ENCODE measurements around the gene ZFP91. TPM values are rescaled to one million over a fixed set of nuclear protein-coding genes. Genes with fewer than 3 reads are reported as not detected.

The ZFP91 gene
- total RNA-seq, 1 experiment from 2014 or later, result 20.5 TPM

DNA sequence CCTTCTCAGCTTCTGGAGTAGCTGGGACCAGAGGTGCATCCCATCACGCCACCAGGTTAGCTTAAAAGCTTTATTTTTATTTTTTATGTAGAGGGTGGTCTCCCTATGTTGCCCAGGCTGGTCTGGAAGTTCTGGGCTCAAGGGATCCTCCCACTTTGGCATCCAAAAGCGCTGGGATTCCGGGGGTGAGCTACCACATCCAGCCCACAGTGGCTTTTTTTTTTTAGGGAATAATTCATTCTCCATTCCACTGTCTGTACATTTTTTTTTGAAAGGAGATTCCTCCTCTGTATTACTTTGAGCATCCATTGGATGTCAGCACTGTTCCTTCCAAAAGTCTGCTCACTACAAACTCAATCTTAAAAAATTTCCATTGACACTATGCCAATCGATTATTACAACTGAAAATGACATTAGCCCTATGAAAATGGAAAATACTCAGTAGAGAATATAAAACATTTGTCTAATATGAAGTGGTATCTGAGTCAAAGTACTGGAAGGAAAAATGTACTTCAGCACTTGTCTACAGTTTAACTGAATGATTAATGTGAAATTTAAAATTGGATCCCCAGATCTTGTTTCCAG is 1.9 kb upstream of the ZFP91 start:
- DNase-seq, result no peak
- no peaks in the 10 kb centered on the region for H3K36me3 ChIP-seq (replicated peaks; ENCODE audit: control insufficient read depth, insufficient read depth, low read length)
- H3K27me3 ChIP-seq (ENCODE audit: control insufficient read depth, insufficient read depth, low read length), result no peaks in the 10 kb centered on the region
- H3K4me3 ChIP-seq (ENCODE audit: insufficient read depth, low read depth, low read length), result peak overlapping the region; percentile 92

DNA sequence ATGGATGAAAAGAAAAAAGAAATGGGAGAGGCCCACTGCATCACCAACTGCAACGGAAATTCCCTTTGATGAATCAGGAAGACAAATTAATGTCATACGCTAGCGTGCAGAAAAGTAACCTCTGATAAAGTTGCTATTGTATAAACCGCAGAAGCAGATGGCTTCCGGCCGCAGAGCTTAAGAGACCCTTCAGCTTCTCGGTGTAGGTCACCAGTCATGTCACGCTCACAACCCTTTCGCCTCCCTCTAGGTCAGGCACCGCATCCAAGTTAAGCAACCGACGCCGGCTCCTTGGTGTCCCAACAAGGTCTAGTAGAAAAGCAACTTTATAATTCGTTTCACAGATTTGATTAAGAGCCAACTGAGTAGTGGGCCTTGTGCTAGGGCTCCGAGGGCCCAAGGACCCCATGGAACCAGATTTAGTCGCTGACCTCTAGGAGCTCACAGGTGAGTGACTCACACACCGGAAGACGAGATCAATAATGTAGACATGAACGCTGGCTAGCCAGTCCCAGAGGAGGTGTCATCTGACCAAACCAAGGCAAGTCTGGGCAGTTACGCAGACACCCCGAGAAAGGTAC is 1.2 kb upstream of the ZFP91 start:
- peak overlapping the region; percentile 92 for H3K4me3 ChIP-seq (ENCODE audit: insufficient read depth, low read depth, low read length)
- DNase-seq, result no peak
- no peaks in the 10 kb centered on the region for H3K27me3 ChIP-seq (ENCODE audit: control insufficient read depth, insufficient read depth, low read length)
- H3K36me3 ChIP-seq (replicated peaks; ENCODE audit: control insufficient read depth, insufficient read depth, low read length), result no peaks in the 10 kb centered on the region

DNA sequence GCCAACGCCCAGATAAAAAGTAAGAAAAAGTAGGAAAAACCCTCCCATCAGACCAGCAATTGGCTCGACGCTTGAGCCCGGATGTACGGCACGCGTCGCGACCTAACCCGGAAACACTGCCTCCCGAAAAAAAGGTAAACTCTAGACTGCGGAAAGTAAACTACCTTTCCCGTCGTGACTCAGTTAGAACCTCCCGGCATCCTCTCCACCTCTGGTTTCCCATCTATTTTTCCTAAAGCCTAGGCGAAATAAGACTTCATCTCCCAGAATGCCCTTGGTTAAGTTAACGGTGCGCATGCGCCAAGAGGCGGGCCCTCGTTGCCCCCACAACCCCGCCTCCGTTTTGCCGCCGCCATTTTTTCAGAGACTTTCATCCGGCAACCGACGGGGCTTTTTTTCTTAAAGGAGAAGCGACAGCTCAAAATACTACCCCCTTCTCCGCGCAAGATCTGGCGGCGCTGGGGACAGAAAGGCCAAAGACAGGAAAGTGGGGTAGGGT is 678 bp upstream of the ZFP91 start:
- H3K27me3 ChIP-seq (ENCODE audit: control insufficient read depth, insufficient read depth, low read length), result no peaks in the 10 kb centered on the region
- H3K4me3 ChIP-seq (ENCODE audit: insufficient read depth, low read depth, low read length), result peak overlapping the region; percentile 92
- DNase-seq, result peak; percentile 70
- no peaks in the 10 kb centered on the region for H3K36me3 ChIP-seq (replicated peaks; ENCODE audit: control insufficient read depth, insufficient read depth, low read length)

DNA sequence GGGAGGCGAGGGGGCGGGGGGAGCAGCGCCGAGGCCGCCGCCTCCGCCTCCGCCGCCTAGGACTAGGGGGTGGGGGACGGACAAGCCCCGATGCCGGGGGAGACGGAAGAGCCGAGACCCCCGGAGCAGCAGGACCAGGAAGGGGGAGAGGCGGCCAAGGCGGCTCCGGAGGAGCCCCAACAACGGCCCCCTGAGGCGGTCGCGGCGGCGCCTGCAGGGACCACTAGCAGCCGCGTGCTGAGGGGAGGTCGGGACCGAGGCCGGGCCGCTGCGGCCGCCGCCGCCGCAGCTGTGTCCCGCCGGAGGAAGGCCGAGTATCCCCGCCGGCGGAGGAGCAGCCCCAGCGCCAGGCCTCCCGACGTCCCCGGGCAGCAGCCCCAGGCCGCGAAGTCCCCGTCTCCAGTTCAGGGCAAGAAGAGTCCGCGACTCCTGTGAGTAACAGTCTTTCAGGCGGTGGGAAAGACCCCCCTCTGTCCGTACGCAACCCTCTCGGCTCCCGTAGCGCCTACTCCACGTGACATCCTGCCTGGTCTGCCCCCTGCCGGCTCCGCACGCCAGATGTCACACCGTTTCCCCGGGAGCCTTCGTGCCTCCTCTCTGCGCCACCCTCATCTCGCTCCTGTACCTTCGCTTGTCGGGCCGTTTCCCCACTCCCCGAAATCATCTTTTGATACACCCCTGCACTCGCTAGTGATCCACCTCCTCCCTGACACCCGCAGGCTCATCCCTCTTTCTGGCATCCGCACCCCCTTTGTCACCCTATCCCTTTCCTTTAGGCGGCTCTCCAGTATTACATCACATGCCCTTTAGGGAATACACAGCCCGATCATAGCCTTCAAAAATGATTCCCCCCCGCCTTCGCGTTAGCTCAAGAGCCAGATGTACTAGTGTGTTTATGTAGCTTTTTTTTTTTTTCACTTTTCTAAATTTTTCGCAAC is 598 bp downstream of the ZFP91 start:
- no peaks in the 10 kb centered on the region for H3K27me3 ChIP-seq (ENCODE audit: control insufficient read depth, insufficient read depth, low read length)

GRCh38 chr11:58580311-58580710 is 1.4 kb downstream of the ZFP91 start:
- H3K4me3 ChIP-seq (ENCODE audit: insufficient read depth, low read depth, low read length), result peak overlapping the region; percentile 94
- H3K36me3 ChIP-seq (replicated peaks; ENCODE audit: control insufficient read depth, insufficient read depth, low read length), result no peaks in the 10 kb centered on the region
- DNase-seq, result no peak
- H3K27me3 ChIP-seq (ENCODE audit: control insufficient read depth, insufficient read depth, low read length), result no peaks in the 10 kb centered on the region

More for the DNA sequence above, 598 bp downstream of the ZFP91 start:
- Histone ChIP-seq H3K36me3 (replicated peaks; ENCODE audit: control insufficient read depth, insufficient read depth, low read length) (no peaks in the 10 kb centered on the region), H3K4me3 (ENCODE audit: insufficient read depth, low read depth, low read length) (peak overlapping the region; percentile 94)
- peak; percentile 66 for DNase-seq

DNA sequence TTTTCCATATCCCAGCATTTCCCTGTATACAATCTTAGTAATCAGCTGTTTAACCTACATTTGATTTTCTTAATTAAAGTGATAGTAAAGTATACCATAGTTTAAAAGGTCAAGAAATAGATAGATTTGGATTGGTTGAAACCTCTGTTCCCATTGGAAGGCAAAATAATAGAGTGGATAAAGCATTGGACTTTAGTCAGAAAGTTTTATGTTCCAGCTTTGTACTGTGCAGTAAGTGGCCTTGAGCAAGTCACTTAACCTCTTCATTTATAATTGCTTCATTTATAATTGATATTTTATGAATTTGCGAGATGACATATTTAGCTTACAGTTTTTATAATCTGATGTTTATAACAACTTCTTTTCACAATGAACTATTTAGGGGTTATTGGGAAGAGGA is 3.6 kb downstream of the ZFP91 start:
- no peaks in the 10 kb centered on the region for H3K36me3 ChIP-seq (replicated peaks; ENCODE audit: control insufficient read depth, insufficient read depth, low read length)
- H3K4me3 ChIP-seq (ENCODE audit: insufficient read depth, low read depth, low read length), result no peak overlapping the region
- no peak for DNase-seq

DNA sequence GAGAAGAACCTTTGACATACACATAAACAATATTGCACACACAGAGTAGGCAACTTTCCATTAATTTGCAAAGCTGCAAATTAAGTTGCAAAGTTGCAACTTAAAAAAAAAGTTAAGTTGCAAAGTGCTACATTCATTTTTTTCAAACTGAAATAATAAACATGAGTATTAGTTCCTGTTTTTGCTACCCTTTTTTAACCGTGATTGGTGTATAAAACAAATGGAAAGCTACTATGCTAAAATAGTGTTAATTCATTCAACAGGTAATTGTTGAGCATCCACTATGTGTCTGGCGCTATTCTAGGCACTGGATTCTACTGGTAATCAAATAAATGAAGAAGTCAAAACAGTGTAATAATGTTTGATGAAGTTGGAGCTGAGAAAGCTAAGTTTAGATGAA is 8.1 kb downstream of the ZFP91 start:
- Histone ChIP-seq H3K27me3 (ENCODE audit: control insufficient read depth, insufficient read depth, low read length) (no peaks in the 10 kb centered on the region), H3K4me3 (ENCODE audit: insufficient read depth, low read depth, low read length) (no peak overlapping the region), H3K36me3 (replicated peaks; ENCODE audit: control insufficient read depth, insufficient read depth, low read length) (no peaks in the 10 kb centered on the region)
- no peak for DNase-seq

More for the DNA sequence above, 3.6 kb downstream of the ZFP91 start:
- H3K27me3 ChIP-seq (ENCODE audit: control insufficient read depth, insufficient read depth, low read length), result no peaks in the 10 kb centered on the region

- DNase-seq, result no peak
- no peaks in the 10 kb centered on the region for H3K36me3 ChIP-seq (replicated peaks; ENCODE audit: control insufficient read depth, insufficient read depth, low read length)
- H3K4me3 ChIP-seq (ENCODE audit: insufficient read depth, low read depth, low read length), result no peak overlapping the region
- H3K27me3 ChIP-seq (ENCODE audit: control insufficient read depth, insufficient read depth, low read length), result no peaks in the 10 kb centered on the region
These were observed 12.8 kb downstream of the ZFP91 start for GRCh38 chr11:58591659-58592058.

DNA sequence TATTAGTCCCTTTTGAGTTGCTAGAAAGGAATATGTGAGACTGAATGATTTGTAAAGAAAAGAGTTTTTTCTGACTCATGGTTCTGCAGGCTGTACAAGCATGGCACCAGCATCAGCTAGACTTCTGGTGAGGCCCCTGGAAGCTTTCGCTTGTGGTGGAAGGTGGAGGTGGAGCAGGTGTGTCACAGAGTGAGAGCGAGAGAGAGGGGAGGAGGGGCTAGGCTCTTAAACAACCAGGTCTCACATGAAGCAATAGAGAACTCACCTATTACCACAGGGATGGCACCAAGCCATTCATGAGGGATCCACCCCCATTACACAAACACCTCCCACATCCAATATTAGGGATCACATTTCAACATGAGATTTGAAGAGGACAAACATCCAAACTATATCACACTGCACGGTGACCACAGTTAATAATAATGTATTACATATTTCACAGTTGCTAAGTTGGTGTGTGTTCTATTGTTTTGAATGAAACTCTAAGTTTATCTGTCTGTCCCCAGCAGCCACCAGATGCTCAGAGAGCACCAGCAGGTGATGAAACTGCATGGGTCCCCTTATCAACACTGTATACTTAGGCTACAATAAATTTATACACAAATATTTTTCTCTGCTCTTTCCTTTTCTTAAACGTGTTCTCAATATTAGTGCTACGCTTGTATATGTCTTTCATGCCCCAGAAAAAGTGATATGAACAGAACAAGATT is 14.1 kb downstream of the ZFP91 start:
- DNase-seq, result no peak
- H3K36me3 ChIP-seq (replicated peaks; ENCODE audit: control insufficient read depth, insufficient read depth, low read length), result no peaks in the 10 kb centered on the region
- no peak overlapping the region for H3K4me3 ChIP-seq (ENCODE audit: insufficient read depth, low read depth, low read length)
- H3K27me3 ChIP-seq (ENCODE audit: control insufficient read depth, insufficient read depth, low read length), result no peaks in the 10 kb centered on the region

- no peak for DNase-seq
- no peaks in the 10 kb centered on the region for H3K36me3 ChIP-seq (replicated peaks; ENCODE audit: control insufficient read depth, insufficient read depth, low read length)
- H3K27me3 ChIP-seq (ENCODE audit: control insufficient read depth, insufficient read depth, low read length), result no peaks in the 10 kb centered on the region
- H3K4me3 ChIP-seq (ENCODE audit: insufficient read depth, low read depth, low read length), result no peak overlapping the region
These were observed 16.0 kb downstream of the ZFP91 start for GRCh38 chr11:58594826-58595225.

GRCh38 chr11:58596621-58597020 is 17.8 kb downstream of the ZFP91 start:
- Histone ChIP-seq H3K27me3 (ENCODE audit: control insufficient read depth, insufficient read depth, low read length) (no peaks in the 10 kb centered on the region), H3K36me3 (replicated peaks; ENCODE audit: control insufficient read depth, insufficient read depth, low read length) (no peaks in the 10 kb centered on the region), H3K4me3 (ENCODE audit: insufficient read depth, low read depth, low read length) (no peak overlapping the region)
- DNase-seq, result no peak

DNA sequence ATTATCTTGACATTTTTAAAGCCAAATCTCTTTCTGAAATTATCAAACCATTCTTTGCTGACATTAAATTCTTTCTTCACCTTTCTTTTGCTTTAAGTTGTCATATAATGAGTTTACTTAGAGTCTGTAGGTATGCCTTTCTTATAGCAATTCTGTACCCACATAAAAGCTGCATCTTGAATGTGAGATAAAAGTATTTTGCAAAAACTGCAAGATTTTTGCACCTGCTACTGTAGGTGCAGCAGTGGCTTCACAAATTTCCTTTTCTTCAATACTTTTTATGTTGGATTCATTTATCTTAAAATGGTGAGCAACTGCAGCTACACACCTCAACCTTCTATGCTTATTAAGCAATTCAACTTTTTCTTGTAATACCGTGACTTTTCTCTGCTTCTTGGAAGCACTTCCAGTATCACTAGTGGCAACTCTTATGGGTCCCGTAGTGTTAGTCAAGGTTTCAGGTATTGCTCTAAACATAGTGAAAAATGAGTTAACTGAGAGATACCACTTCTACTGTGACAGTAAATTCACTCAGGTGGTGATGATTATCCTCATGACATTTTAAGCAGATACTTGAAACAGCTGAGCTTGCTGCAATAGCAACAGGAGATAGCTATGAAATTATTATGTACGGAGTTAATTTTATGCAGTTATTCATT is 18.8 kb downstream of the ZFP91 start:
- no peak overlapping the region for H3K4me3 ChIP-seq (ENCODE audit: insufficient read depth, low read depth, low read length)
- H3K27me3 ChIP-seq (ENCODE audit: control insufficient read depth, insufficient read depth, low read length), result no peaks in the 10 kb centered on the region
- no peaks in the 10 kb centered on the region for H3K36me3 ChIP-seq (replicated peaks; ENCODE audit: control insufficient read depth, insufficient read depth, low read length)
- DNase-seq, result no peak

DNA sequence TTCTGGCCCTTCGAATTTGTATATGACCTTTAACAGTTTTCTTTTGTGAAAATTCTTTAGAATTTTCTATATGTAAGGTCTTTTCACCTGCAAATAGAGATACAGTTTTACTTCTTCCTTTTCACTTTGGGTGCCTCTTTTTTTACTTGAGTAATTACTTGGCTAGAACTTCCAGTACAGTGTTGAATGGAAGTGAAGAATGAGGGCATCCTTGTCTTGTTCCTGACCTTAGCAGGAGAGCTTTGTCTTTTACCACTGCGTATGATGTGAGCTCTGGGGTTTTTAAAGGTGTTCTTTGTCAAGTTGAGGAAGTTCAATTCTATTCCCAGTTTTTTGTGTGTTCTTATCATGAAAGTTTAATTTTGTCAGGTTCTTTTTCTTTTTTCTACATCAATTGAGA is 21.6 kb downstream of the ZFP91 start:
- Histone ChIP-seq H3K4me3 (ENCODE audit: insufficient read depth, low read depth, low read length) (no peak overlapping the region), H3K27me3 (ENCODE audit: control insufficient read depth, insufficient read depth, low read length) (no peaks in the 10 kb centered on the region), H3K36me3 (replicated peaks; ENCODE audit: control insufficient read depth, insufficient read depth, low read length) (no peaks in the 10 kb centered on the region)
- no peak for DNase-seq

Data from H7 (cell line).